HG03439 (cell line): ENCODE results near the gene FURIN.
"Not testable (repeated sequence)": the region's sequence is repeated elsewhere in the genome, so short reads cannot be mapped to it uniquely, and the experiment has no call there.

Experiments
- ATAC-seq: cut with Tn5 transposase; IDR thresholded peaks from one replicate; pipeline ENCODE4 v1.9.1; 2021; ENCODE audit warnings: mild to moderate bottlenecking, moderate library complexity; ENCODE audit not compliant: unreplicated experiment

FURIN gene

DNA sequence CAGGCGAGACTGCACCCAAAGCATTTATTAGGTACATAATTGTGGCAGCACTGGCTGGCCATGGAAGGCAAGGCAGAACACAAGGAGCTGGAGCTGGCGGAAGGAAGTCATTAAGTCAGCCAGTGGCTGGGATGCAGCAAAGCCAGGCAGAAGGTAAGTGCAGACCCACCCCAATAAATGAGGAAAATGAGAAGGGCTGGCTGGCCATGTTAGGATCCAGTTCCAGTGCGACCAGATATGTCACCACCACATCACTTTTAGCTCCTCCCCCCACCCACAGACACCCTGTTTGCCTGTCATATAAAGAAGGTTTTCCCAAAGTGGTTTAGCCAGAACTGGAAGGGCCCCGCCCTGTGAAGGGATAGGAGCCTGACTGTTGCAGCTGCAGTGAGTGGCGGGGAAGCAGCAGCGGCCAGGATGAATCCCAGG, at the start of gene FURIN:
FURIN (plus strand) TSS at position 328 of the 429 bp plus-strand sequence. CDS start 7,153 bp downstream, outside the sequence.
- ATAC-seq, result no peak

DNA sequence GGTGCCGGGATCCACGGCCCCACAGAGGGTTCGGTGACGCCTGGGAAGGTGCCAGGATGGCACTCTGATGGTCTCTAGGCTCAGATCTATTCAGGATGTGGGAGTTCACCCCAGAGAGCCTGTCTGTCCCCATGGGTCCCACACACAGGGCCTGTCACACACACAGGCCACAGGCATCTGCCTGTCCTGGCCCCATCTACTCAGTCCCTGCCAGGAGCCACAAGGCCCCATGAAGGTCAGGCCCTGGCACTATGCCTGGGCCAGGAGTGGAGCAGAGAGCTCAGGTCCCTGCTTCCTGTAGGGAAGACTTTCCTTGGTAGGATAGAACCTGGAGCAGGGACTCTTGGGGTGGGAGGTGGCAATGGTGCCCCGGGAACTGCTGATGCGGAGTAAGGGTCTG, 49.0 kb upstream of the FURIN start:
- ATAC-seq, result no peak

DNA sequence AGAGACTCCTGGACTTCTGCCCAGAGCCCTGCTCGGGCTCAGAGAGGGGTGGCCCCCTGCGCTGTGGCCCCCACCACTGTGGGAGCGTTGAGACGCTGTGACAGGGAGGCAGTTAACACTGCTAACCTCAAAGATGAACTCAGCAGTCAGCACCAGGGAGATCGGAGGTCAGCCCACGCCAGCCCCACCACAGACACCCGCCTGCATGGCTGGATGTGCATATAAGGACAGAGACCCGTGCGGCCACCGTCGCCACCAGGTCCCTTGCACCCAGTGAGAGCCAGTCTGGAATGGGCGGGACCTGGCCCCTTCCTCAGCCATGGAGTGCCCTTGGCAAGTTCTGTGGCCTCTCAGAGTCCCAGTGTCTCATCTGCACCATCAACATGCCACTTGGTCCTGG, 48.5 kb upstream of the FURIN start:
- ATAC-seq, result no peak

DNA sequence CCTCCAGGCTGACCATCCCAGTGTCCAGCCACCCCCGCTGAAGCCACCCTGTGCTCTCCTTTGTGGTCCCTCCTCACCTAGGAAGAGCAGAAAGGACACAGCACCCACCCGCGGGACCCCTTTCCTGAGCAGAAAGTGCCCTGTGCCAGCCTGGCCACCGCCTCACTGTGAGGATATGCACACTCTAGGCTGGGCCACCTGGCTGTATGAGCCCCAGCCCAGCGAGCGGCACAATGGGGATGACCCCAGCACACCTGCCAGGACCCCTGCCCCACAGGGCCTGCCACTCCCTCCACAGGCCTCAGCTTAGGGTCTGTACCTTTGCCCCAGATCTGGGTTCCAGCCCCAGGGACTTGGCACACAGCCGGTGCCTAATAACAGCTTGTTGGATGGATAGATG, 47.9 kb upstream of the FURIN start:
- ATAC-seq, result no peak

DNA sequence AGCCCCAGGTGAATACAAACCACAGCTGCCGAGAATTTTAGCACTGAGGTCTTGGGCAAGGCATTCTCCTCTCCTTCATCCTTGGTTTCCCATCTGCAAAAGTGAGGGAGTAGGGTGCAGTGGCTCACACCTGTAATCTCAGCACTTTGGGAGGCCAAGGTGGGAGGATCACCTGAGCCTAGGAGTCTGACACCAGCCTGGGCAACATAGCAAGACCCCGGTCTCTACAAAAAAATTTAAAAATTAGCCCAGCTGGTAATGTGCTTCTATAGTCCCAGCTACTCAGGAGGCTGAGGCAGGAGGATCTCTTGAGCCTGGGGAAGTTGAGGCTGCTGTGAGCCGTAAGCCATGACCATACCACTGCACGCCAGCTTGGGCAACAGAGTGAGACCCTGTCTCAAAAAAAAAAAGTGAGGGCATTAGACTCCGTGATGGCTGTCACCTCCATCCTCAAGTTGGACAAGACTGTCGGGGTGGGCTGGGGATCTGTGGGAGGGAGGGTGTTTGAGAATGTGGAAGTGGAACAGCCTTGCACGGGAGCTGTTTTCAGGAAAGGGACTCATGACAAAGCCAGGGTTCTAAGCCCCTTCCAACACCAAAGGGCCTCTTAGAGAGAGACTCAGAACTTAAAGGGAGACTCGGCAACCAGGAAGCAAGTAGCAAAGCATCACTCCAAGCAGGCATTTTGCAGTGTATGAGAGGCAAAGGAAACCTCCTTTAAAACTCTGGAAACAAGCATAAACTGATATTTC, 46.0 kb upstream of the FURIN start:
- ATAC-seq, result no peak

DNA sequence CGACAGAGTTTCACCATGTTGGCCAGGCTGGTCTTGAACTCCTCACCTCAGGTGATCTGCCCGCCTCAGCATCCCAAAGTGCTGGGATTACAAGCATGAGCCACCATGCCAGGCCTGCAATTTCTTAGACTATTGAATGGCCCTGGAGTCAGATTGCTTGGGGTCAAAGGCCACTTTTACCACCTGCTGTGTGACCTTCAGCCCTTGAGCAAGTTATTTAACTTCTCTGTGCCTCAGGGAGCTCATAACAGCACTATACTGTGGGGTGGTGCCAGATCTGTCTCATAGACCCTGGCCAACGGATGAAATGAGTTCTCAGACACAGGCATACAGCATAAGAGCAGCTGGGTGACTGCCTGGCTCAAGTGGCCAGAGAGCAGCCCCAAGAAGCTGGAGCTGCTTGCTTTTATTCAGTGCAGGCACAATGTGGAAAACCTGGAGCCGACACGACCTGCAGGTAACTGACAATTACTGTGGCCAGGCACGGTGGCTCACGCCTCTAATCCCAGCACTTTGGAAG, 44.9 kb upstream of the FURIN start:
- no peak for ATAC-seq

DNA sequence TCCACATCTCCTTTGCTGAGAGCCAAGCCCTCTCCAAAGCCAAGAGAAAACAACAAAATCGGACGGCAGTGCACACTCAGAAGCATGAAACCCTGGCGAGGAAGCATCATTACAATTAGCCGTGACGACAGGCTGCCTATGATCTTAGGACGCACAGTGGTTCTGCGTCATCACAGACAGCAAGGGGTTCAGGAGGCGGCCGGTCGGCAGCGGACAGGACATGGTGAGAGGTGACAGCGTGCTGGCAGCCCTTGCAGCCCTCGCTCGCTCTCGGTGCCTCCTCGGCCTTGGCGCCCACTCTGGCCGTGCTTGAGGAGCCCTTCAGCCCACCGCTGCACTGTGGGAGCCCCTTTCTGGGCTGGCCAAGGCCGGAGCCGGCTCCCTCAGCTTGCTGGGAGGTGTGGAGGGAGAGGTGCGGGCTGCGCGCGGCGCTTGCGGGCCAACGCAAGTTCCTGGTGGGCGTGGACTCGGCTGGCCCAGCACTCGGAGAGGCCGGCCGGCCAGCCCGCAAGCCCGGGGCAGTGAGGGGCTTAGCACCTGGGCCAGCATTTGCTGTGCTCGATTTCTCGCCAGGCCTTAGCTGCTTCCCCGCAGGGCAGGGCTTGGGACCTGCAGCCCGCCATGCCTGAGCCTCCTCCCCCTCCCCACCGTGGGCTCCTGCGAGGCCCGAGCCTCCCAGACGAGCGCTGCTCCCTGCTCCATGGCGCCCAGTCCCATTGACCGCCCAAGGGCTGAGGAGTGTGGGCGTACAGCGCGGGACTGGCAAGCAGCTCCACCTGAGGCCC, 43.1 kb upstream of the FURIN start:
- not testable (repeated sequence) for ATAC-seq

DNA sequence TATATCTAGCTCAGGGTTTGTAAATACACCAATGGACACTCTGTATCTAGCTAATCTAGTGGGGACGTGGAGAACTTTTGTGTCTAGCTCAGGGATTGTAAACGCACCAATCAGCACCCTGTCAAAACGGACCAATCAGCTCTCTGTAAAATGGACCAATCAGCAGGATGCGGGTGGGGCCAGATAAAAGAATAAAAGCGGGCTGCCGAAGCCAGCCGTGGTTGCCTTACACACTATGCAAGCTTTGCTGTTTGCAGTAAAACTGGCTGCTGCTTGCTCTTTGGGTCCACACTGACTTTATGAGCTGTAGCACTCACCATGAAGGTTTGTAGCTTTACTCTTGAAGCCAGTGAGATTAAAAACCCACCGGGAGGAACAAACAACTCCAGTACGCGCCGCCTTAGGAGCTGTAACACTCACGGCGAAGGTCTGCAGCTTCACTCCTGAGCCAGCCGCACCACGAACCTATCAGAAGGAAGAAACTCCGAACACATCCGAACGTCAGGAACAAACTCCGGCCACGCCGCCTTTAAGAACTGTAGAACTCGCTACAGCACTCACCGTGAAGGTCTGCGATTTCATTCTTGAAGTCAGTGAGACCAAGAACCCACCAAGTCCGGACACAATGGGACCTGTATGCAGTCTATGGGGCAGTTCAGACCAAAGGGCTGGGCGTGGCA, 42.0 kb upstream of the FURIN start:
- not testable (repeated sequence) for ATAC-seq

DNA sequence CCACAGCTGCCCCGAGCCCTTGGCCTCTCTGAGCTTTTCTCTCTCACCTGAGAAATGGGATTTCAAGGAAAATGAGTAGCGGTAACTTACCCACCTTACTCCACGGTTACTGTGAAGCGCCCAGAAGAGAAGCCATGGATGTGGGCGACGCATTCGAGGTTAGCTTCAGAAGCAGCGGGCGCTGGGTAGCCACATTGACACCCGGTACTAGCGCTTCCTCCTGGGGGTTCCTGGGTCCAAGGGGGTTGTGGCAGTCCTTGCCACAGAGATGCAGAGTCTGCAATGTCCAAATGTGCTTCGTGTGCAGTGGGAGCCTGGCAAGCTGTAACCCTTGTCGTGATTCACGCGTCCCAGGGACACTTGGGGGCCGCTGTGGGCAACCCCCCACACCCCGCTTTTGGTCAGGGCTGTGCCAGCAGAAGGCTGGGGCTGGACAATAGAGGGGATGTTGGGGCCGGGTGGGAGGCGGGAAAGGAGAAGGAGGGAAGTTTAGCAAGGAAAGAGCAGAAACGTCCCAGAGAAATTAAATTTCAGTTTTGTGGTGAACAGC, 41.4 kb upstream of the FURIN start:
- ATAC-seq, result no peak

DNA sequence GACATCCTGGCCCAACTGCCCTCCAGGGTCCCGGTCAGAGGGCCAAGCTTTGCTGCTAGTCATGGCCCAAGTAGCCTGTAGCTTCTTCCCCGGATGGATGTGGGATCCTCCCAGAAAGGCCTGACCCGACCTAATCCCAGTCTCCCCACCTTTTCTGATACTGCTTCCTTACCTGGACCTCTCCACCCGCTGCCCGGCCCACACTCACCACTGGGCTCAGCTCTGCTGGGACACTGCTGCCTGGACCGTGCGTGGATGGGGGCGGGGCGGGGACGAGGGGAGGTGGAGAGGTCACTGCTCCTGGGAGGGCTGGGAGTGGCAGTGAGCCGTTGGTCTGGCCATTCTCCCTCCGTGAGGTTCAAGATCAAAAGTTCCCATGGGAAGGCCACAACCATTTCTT, 40.3 kb upstream of the FURIN start:
- ATAC-seq, result no peak

DNA sequence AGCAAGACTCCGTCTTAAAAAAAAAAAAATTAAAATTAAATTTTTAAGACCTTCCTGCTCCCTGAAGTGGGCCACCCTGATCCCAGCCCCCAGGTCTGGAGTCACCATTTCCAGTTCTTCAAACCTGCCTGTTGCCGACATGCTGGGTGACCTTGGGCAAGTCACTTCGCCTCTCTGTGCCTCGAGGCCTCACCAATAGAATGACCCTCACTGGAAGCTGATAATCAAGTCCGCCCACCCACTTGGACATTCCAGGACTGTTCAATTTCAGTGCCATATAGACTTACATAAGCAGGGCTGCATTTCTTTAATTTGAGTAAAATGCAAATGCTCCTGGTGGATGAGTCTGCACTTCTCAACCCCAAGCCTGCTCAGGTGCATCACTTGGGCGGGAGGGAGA, 39.3 kb upstream of the FURIN start:
- ATAC-seq, result no peak

DNA sequence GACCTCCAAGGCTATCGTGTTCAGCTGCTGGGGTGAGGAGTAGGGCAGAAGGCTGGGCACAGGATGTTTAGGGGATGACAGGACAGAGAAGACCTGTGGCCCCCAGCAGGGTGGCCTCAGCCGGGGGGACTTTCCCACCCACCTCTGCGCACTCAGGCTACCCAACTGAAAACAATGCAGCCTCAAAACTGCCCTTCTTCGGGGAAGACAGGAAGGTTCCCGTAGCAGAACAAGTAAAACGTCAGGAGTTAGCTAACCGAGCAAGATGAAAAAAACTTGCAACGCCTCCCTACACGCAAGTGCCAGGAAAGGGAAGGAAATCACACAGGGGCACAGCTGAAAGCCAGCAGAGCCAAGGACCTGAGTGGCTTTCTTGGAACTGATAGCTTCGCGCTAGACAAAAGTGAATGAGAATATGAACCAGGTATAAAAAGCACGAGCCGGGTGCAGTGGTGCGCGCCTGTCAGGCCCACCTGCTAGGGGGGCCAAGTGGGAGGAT, 38.4 kb upstream of the FURIN start:
- ATAC-seq, result no peak

DNA sequence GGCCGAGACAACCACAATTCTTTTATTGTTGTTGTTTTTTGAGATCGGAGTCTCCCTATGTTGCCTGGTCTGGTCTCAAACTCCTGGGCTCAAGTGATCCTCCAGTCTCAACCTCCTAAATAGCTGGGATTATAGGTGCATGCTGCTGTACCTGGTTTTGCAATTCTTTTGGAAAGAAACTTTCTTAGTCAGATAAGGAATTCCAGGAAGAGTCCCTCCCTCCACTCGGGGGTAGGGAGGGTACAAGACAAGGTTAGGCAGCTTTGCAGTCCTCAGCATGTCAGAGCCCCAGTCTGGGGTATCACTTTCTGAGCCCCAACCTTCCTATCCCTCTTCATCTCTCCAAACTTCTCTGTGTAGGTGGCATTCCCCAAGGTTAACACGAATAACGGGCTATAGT, 33.8 kb upstream of the FURIN start:
- no peak for ATAC-seq

DNA sequence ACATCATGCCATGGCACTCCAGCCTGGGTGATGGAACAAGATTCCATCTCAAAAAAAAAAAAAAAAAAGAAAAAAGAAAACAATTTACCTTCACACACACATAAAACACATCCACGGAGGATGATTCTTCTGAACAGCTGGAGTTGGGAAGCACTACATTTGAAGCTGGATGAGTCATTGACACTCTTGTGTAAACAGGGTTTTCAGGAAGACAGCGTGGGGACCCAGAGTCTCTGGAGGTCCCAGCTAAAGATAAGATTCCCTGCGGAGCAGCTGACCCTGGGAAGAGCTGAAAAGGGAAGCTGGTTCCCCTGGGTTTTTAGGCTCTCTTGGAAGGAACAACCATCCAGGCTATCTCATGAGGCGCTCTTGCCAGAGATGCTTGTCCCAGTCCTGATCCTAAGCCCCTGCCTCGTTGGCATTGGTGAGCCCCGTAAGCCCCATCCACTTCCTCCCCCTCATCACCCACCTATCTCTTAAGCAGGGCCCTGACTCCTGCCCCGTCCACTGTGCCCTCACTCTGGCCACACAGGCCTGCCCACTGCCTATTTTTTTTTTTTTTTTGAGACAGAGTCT, 32.0 kb upstream of the FURIN start:
- ATAC-seq, result no peak

DNA sequence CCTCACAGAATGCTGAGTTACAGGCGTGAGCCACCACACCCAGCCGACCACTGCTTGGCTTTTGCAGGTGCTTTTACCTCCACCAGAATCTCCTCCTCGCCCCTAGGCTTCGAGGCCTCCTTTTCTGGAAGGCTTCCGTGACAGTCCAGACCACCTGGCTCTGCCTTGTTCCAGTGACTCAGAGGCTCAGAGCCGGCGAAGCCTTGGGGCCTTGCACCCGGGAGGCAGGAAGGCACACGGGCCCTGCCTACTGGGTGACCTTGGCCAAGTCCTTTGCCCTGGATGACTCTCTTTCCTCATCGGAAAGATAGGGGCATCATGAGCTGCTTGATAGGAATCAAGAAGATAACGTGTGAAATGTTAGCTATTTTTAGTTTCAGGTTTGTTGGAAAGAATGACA, 31.3 kb upstream of the FURIN start:
- no peak for ATAC-seq

DNA sequence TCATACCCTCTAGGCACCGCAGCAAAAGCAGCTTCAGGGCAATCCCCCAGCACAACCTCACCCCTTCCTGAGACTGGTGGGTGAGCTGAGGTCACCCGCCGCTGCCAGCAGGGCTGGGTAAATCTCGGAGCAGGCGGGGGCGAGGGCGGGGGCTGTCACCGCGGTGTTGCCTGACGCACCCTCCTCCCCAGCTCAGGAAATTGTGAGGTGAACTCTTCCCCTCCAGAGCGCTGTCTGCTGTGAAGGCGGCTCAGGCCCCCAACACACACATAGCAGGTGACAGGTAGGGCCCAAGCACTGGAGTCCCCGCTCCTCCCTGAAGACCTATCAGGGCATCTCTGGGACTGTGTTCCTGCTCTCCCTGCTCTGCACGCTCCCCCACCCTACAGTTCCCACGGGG, 30.2 kb upstream of the FURIN start:
- no peak for ATAC-seq

DNA sequence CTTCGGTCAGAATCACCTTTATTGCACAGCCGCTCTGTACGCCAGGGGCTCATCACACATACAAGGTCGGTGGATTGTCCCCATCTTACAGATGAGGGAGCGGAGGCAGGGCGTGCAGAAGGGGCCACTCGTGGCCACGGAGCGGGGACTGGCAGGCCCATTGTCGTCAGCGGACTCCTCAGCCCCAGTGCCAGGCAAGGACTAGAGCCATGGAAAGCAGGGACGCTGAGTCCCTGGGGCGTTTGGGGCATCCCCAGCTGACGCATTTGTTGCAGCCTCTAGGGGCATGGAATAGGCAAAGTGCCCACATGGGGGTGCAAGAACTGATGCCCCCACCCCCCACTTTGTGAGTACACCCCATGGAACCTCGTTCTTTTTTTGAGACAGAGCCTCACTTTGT, 29.8 kb upstream of the FURIN start:
- ATAC-seq, result no peak

DNA sequence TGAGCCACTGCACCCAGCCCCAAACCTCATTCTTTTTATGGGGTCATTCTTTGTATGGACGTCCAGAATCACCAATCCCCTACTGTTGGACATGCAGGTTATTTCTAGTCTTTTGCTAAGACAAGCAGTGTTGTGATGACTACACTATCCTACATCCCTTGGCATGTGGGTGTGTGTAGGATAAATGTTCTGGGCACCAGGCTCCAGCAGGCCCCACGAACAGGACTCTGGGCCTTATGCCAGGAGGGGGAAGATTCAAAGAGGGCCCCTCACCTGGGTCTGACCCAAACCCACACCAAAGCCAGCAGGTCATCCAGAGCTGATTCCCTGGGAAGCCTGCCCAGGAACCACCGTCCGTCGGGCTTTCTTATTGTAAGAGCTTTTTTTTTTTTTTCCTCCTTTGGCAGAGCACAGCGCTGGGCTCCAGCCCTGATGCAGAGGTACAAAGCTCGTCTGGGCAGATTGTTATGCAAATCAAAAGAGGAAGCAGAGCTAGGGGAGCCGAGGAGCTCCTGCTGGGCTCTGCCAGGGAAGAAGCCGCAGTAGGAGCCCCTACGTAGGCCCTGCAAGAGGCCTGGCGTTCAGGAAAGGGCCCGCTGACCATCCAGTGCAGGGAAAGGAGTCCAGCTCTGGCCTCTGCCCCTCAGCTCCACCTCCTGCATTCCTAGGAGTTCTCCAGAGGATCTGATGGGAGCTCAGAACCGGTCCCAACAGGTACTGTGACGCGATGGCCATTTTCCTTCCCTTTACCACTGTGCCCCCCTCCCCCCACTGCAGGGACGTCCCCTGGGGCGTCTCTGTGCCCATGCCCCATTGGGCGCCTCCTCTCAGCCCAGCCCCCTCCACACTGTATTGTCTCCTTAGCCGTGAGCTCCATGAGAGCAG, 29.0 kb upstream of the FURIN start:
- no peak for ATAC-seq

DNA sequence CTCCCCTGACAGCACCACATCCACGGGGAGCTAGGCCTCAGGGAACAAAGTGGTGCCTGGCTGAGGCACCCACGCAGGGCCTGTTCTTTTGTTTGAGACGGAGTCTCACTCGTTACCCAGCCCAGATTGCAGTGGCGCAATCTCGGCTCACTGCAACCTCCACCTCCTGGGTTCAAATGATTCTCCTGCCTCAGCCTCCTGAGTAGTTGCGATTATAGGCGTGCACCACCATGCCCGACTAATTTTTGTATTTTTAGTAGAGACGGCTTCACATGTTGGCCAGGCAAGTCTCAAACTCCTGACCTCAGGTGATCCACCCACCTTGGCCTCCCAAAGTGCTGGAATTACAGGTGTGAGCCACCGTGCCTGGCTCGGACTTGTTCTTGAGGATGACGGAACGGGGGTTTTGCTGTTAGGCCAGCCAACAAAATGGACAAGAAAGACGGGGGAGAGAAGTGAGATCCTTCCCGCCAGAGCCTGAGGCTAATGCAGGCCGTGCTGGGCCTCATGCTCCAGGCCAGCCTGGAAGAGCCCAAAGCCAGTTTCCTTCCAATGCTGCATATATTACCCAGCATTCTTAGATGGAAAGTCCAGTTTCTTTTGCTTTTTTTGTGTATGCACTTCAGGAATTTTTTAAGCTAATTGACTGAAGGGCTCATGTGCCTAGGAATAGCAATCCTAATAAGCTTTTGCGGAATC, 28.1 kb upstream of the FURIN start:
- no peak for ATAC-seq
